H1 (cell line): ENCODE results near the gene CXCL1. TPM values are rescaled to one million over a fixed set of nuclear protein-coding genes. Genes with fewer than 3 reads are reported as not detected.

Source experiments
- CTCF ChIA-PET: fragments of 300-600 bp; sonication (Branson Sonifier 250); formaldehyde crosslinking; loops from one replicate; lab custom pipeline; 2021; ENCODE audit not compliant: partially characterized antibody; lab: Charles Lee
- POLR2A ChIA-PET: fragments of 300-600 bp; sonication (Branson Sonifier 250); formaldehyde crosslinking; loops from one replicate; lab custom pipeline; 2021; ENCODE audit warnings: inconsistent platforms; ENCODE audit not compliant: partially characterized antibody; lab: Charles Lee
- DNase-seq, 2 experiments: peaks; one replicate each; pipeline versions ENCODE4 v3.0.0 to v3.0.0-alpha.2; 2010 to 2022; ENCODE audit warnings: low spot score in 2 of 2, low read depth in 1 of 2, mixed read lengths in 1 of 2
- FAIRE-seq: peaks from 2 replicates; lab custom pipeline; 2011; peaks lifted over from hg19 to GRCh38; lab: Jason Lieb, UNC
- H2AFZ ChIP-seq: 2 replicates; pipeline ENCODE4 v1.8.1; 2012; ENCODE audit warnings: low read length, inconsistent platforms
- H2AK5ac ChIP-seq: 2 replicates; pipeline ENCODE4 v1.6.1; 2013; ENCODE audit warnings: low read depth, low read length
- H2BK120ac ChIP-seq: replicated peaks from 2 replicates; pipeline ENCODE3; 2013; ENCODE audit warnings: low read depth, low read length, inconsistent platforms
- H2BK12ac ChIP-seq: 2 replicates; pipeline ENCODE4 v1.6.1; 2013; ENCODE audit warnings: low read depth, low read length
- H2BK15ac ChIP-seq: 2 replicates; pipeline ENCODE4 v1.6.1; 2013; ENCODE audit warnings: low read length
- H2BK20ac ChIP-seq: 2 replicates; pipeline ENCODE4 v1.6.1; 2013; ENCODE audit warnings: low read length
- H2BK5ac ChIP-seq: 2 replicates; pipeline ENCODE4 v1.6.1; 2013; ENCODE audit warnings: low read depth, low read length
- H3K14ac ChIP-seq: 2 replicates; pipeline ENCODE4 v1.6.1; 2013; ENCODE audit warnings: inconsistent platforms; ENCODE audit not compliant: insufficient read length
- H3K18ac ChIP-seq: 2 replicates; pipeline ENCODE4 v1.6.1; 2013; ENCODE audit warnings: low read length; ENCODE audit errors: extremely low read depth
- H3K23ac ChIP-seq: 2 replicates; pipeline ENCODE4 v1.6.1; 2013; ENCODE audit warnings: inconsistent platforms; ENCODE audit not compliant: insufficient read length
- H3K23me2 ChIP-seq: 2 replicates; pipeline ENCODE4 v1.6.1; 2013; ENCODE audit warnings: low read depth, low read length
- H3K27ac ChIP-seq: 2 replicates; pipeline ENCODE4 v1.6.1; 2011; ENCODE audit warnings: low read depth, low read length, inconsistent platforms
- H3K27me3 ChIP-seq, 4 experiments: replicated peaks in 1 of 4; 1 replicate in 1 of 4; 2 replicates in 3 of 4; pipeline versions ENCODE4 v1.6.1 to v1.8.1; 2011 to 2013; ENCODE audit warnings: low read length in 3 of 4, mild to moderate bottlenecking in 3 of 4, inconsistent platforms in 2 of 4, mixed read lengths in 2 of 4, moderate library complexity in 1 of 4; ENCODE audit not compliant: control insufficient read depth in 3 of 4, insufficient read depth in 3 of 4; ENCODE audit errors: extremely low read depth in 1 of 4
- H3K36me3 ChIP-seq, 4 experiments: 2 replicates each; pipeline versions ENCODE4 v1.6.1 to v1.8.1; 2011 to 2013; ENCODE audit warnings: mild to moderate bottlenecking in 4 of 4, low read length in 3 of 4, moderate library complexity in 2 of 4, control low read depth in 1 of 4, inconsistent platforms in 1 of 4; ENCODE audit not compliant: insufficient read depth in 4 of 4, control insufficient read depth in 2 of 4
- H3K4ac ChIP-seq: replicated peaks from 2 replicates; pipeline ENCODE3; 2013; ENCODE audit warnings: low read length, low read depth, mixed read lengths, inconsistent platforms; ENCODE audit not compliant: insufficient read length
- H3K4me1 ChIP-seq, 4 experiments: replicated peaks in 1 of 4; 1 replicate in 1 of 4; 2 replicates in 3 of 4; pipeline versions ENCODE4 v1.6.1 to v1.8.1; 2011 to 2013; ENCODE audit warnings: low read length in 3 of 4, inconsistent platforms in 2 of 4, mixed read lengths in 1 of 4; ENCODE audit not compliant: insufficient read depth in 4 of 4, control insufficient read depth in 3 of 4
- H3K4me2 ChIP-seq, 2 experiments: 2 replicates each; pipeline versions ENCODE4 v1.6.1 to v1.8.1; 2011 to 2013; ENCODE audit warnings: low read depth in 2 of 2, low read length in 2 of 2, control low read depth in 1 of 2, inconsistent platforms in 1 of 2, mild to moderate bottlenecking in 1 of 2; ENCODE audit not compliant: insufficient read depth in 1 of 2
- H3K4me3 ChIP-seq, 4 experiments: fragments of 200-600, 300-600 bp in 1 of 4; sonication (generic), shearing (Covaris generic), sonication (Bioruptor Twin) in 1 of 4; 2 replicates each; pipeline versions ENCODE4 v1.5.1 to v1.8.1; 2011 to 2016; ENCODE audit warnings: low read length in 4 of 4, low read depth in 3 of 4, control low read depth in 2 of 4, inconsistent platforms in 2 of 4, mild to moderate bottlenecking in 2 of 4, mixed read lengths in 1 of 4, moderate library complexity in 1 of 4; ENCODE audit not compliant: insufficient read depth in 2 of 4; ENCODE audit errors: extremely low read depth in 1 of 4
- H3K56ac ChIP-seq: replicated peaks from 2 replicates; pipeline ENCODE3; 2013; ENCODE audit warnings: low read depth, mild to moderate bottlenecking, mixed read lengths, low read length, inconsistent platforms; ENCODE audit not compliant: insufficient read length
- H3K79me1 ChIP-seq: 2 replicates; pipeline ENCODE4 v1.6.1; 2013; ENCODE audit warnings: low read depth, low read length, control low read depth
- H3K79me2 ChIP-seq, 2 experiments: 2 replicates each; pipeline versions ENCODE4 v1.6.1 to v1.8.1; 2012 to 2013; ENCODE audit warnings: low read length in 2 of 2, mild to moderate bottlenecking in 2 of 2, inconsistent platforms in 1 of 2; ENCODE audit not compliant: insufficient read depth in 2 of 2, control insufficient read depth in 1 of 2
- H3K9ac ChIP-seq, 4 experiments: replicated peaks in 1 of 4; 1 replicate in 1 of 4; 2 replicates in 3 of 4; pipeline versions ENCODE4 v1.6.1 to v1.8.1; 2011 to 2013; ENCODE audit warnings: low read depth in 3 of 4, low read length in 3 of 4, control low read depth in 2 of 4, mild to moderate bottlenecking in 2 of 4, moderate library complexity in 2 of 4, inconsistent platforms in 1 of 4; ENCODE audit errors: extremely low read depth in 1 of 4
- H3K9me3 ChIP-seq, 2 experiments: 2 replicates each; pipeline versions ENCODE4 v1.6.1 to v1.8.1; 2012 to 2013; ENCODE audit warnings: mild to moderate bottlenecking in 2 of 2, moderate library complexity in 2 of 2, control low read depth in 1 of 2, inconsistent platforms in 1 of 2, low read depth in 1 of 2, low read length in 1 of 2, mixed read lengths in 1 of 2; ENCODE audit not compliant: insufficient read depth in 2 of 2
- H4K20me1 ChIP-seq, 2 experiments: replicated peaks in 1 of 2; 2 replicates each; pipeline versions ENCODE3 to v1.8.1; 2011 to 2013; ENCODE audit warnings: inconsistent platforms in 2 of 2, low read length in 2 of 2, mild to moderate bottlenecking in 1 of 2; ENCODE audit not compliant: insufficient read depth in 2 of 2, control insufficient read depth in 1 of 2
- H4K5ac ChIP-seq: 2 replicates; pipeline ENCODE4 v1.6.1; 2013; ENCODE audit warnings: low read length, low read depth, mixed read lengths, inconsistent platforms; ENCODE audit not compliant: insufficient read length
- H4K8ac ChIP-seq: 2 replicates; pipeline ENCODE4 v1.8.0; 2013; ENCODE audit warnings: mild to moderate bottlenecking, moderate library complexity, low read length, inconsistent platforms; ENCODE audit not compliant: insufficient read depth; ENCODE audit errors: extremely low read depth
- H4K91ac ChIP-seq: replicated peaks from 2 replicates; pipeline ENCODE3; 2013; ENCODE audit warnings: low read length, mixed read lengths, inconsistent platforms; ENCODE audit not compliant: insufficient read length
- CHD1 ChIP-seq: IDR thresholded peaks from 2 replicates; pipeline ENCODE4 v1.6.1; 2012; ENCODE audit warnings: low read depth, low read length, improper control_type of control experiment
- JUN ChIP-seq: IDR thresholded peaks from 2 replicates; pipeline ENCODE4 v1.6.1; 2011; ENCODE audit warnings: low read depth, mild to moderate bottlenecking, improper control_type of control experiment, low read length
- SAP30 ChIP-seq: fragments of 300-600 bp; sonication (generic); IDR thresholded peaks from 2 replicates; pipeline ENCODE4 v1.7.1; 2012; ENCODE audit warnings: low read length, moderate library complexity, mild to moderate bottlenecking, inconsistent platforms; ENCODE audit not compliant: insufficient read depth, insufficient replicate concordance
- TBP ChIP-seq: IDR thresholded peaks from 2 replicates; pipeline ENCODE4 v1.6.1; 2011; ENCODE audit warnings: low read depth, low read length, improper control_type of control experiment
- ZNF274 ChIP-seq: IDR thresholded peaks from 2 replicates; pipeline ENCODE4 v1.7.0; 2012; ENCODE audit warnings: low read length, borderline replicate concordance; ENCODE audit errors: extremely low read depth
- WGBS, 2 experiments: shearing (Covaris generic) in 1 of 2; methylation state at CpG; one replicate each; pipeline versions ENCODE4 v1.1.6 to v1.1.7; 2013 to 2015; ENCODE audit warnings: low lambda C conversion rate in 2 of 2, mixed read lengths in 2 of 2, inconsistent platforms in 1 of 2, low coverage in 1 of 2, missing lambda C conversion rate in 1 of 2; ENCODE audit not compliant: insufficient replicate concordance in 2 of 2, insufficient coverage in 1 of 2, insufficient read length in 1 of 2; ENCODE audit errors: extremely low coverage in 1 of 2, missing lambda C conversion rate in 1 of 2; 5-methylcytosine and 5-hydroxymethylcytosine counted together
- polyA plus RNA-seq, 7 experiments: library from polyadenylated mRNA; depleted of rRNA in 3 of 7; stranded (reverse) in 5 of 7; unstranded in 2 of 7; fragments of >200 nt in 5 of 7; fragments of 200-250 nt in 2 of 7; gene quantifications; 1 replicate in 5 of 7; 2 replicates in 1 of 7; 4 replicates in 1 of 7; pipeline versions ENCODE4 v1.2.1 to v1.2.3, GENCODE V29; 2011 to 2013; ENCODE audit warnings: missing spikeins in 2 of 7, mixed read lengths in 2 of 7
- total RNA-seq: library from RNA; stranded (reverse); fragmentation: NEBNext Ultra II Directional; extraction: Animal tissue kit (Norgen Biotek cat#: 25700); gene quantifications from 2 replicates; pipeline ENCODE4 v1.2.1, GENCODE V29; 2021
- TF ChIP-seq, protein P1 (sequence below): IDR thresholded peaks from 2 replicates; pipeline ENCODE4 v1.6.1; 2012; ENCODE audit warnings: inconsistent platforms

The CXCL1 gene
- total and polyA plus RNA-seq, 2 of the 8 experiments (the other 6 are each of a cell fraction or from before 2014, with no cell fraction given) = 0.77 to 0.80 TPM

DNA sequence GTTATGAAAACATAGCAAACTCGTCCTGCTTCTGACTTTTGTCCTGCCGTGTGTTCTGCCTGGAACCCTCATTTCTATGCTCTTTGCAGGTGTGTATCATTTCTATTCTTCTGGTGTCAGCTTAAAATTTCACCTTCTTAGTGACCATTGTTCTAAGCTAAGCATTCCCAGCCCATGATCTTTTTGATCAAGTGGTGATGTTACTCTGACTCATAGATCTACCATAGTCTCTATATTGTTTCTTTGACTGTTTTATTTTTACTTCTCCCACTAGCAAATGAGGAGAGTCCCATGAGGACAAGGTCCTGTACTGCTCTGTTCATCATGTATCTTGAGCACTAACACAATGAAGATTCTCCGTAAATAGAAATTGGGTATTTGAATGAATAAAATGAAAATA is 46.8 kb upstream of the CXCL1 start:
- H3K4me1 ChIP-seq = no peaks in the 10 kb centered on the region
- no peaks in the 10 kb centered on the region for H3K27me3 ChIP-seq
- no peak overlapping the region for H3K4me3 ChIP-seq
- no peaks in the 10 kb centered on the region for H3K79me1 ChIP-seq
- H3K79me2 ChIP-seq = no peaks in the 10 kb centered on the region
- no peak overlapping the region for H2AFZ ChIP-seq
- H4K91ac ChIP-seq = no peak overlapping the region
- no peak overlapping the region for H2BK12ac ChIP-seq
- DNase-seq = no peak
- H3K23ac ChIP-seq = no peak overlapping the region
- no peak overlapping the region for H3K18ac ChIP-seq
- TF ChIP-seq ZNF274 (no peak), JUN (no peak), SAP30 (no peak), CHD1 (no peak), TBP (no peak)
- TF ChIP-seq, protein P1, sequence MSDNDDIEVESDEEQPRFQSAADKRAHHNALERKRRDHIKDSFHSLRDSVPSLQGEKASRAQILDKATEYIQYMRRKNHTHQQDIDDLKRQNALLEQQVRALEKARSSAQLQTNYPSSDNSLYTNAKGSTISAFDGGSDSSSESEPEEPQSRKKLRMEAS = no peak
- no peak overlapping the region for H2BK120ac ChIP-seq
- ChIA-PET CTCF (no interaction called here), POLR2A (no interaction called here)
- H2BK5ac ChIP-seq = no peak overlapping the region
- H3K4ac ChIP-seq = no peak overlapping the region
- H3K14ac ChIP-seq = no peak overlapping the region
- no peak overlapping the region for H2BK15ac ChIP-seq
- H3K9ac ChIP-seq = no peak overlapping the region
- H3K36me3 ChIP-seq = no peaks in the 10 kb centered on the region
- no peaks in the 10 kb centered on the region for H3K23me2 ChIP-seq
- no peak overlapping the region for H2BK20ac ChIP-seq
- H4K5ac ChIP-seq = no peak overlapping the region
- FAIRE-seq = no peak
- H2AK5ac ChIP-seq = no peak overlapping the region
- 78% methylated on average over 3 of the region's 3 CpGs; no CpG with 5 or more reads in 1 of the 2 experiments for WGBS, 2 experiments
- no peak overlapping the region for H3K56ac ChIP-seq
- no peaks in the 10 kb centered on the region for H4K20me1 ChIP-seq
- H3K9me3 ChIP-seq = 0 out of 4 replicates have a peak, but pooled peaks cover 0 to under 1% of the 10 kb centered on the region in 2 experiments
- no peak overlapping the region for H3K4me2 ChIP-seq
- H3K27ac ChIP-seq = no peak overlapping the region
- H4K8ac ChIP-seq = no peak overlapping the region
